ENCODE results near the gene IFI6. TPM values are rescaled to one million over a fixed set of nuclear protein-coding genes. Genes with fewer than 3 reads are reported as not detected.
"Not testable (repeated sequence)": the region's sequence is repeated elsewhere in the genome, so short reads cannot be mapped to it uniquely, and the experiment has no call there.

Gene IFI6
- polyA plus RNA-seq, 1 donor (not counting 4 experiments of a cell fraction or from before 2014, with no cell fraction given) = 618 TPM

DNA sequence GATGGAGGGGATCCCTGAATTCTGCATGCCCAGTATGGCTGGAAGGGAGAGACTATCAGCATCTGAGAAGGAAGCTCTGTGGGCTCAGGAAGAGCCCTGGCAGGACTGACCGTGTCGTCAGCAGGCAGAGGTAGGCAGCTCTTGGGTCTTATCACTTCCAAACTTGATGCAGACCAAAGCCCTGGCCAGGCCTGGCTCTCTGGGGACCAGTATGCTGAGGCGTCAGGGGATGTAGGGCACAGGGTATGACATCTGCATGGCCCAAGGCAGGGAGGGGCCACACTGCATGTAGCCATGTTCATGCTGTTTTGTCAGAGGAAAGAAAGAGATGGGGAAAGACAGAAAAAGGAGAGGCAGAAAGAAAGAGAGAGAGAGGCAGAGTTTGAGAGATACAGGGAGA, 43.3 kb downstream of the IFI6 start:
- H3K4me1 ChIP-seq (ENCODE audit: control insufficient read depth, extremely low read depth, insufficient read depth, low read length) = peaks cover 14% of the 10 kb centered on the region

DNA sequence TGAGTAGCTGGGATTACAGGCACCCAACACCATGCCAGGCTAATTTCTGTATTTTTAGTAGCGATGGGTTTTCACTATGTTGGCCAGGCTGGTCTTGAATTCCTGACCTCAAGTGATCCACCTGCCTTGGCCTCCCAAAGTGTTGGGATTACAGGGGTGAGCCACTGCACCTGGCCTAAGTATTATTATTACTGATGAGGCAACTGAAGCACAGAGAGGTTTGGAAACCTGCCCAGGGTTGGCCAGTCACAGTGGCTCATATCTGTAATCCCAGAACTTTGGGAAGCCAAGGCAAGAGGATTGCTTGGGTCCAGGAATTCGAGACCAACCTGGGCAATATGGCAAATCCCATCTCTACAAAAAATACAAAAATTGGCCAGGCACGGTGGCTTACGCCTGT, 44.3 kb downstream of the IFI6 start:
- H3K9me1 ChIP-seq (ENCODE audit: control insufficient read depth, extremely low read depth, insufficient read depth, low read length); H3K9me3 ChIP-seq (ENCODE audit: control insufficient read depth, low read depth, low read length); H3K4me2 ChIP-seq (ENCODE audit: control insufficient read depth, extremely low read depth, insufficient read depth, low read depth, low read length); FAIRE-seq; H3K9ac ChIP-seq (ENCODE audit: control insufficient read depth, extremely low read depth, insufficient read depth, low read length); H2AFZ ChIP-seq (ENCODE audit: control insufficient read depth, low read length); H3K79me2 ChIP-seq (ENCODE audit: control insufficient read depth, insufficient read depth, low read length); H3K4me3 ChIP-seq (ENCODE audit: control insufficient read depth in 2 of 3, extremely low read depth in 1 of 3, insufficient read depth in 2 of 3, low read depth in 1 of 3, low read length in 3 of 3); dilution Hi-C loops (cut with MboI; ENCODE audit: extremely low pct_ligation_motif_present, low sequenced_read_pairs); H3K36me3 ChIP-seq (ENCODE audit: control insufficient read depth in 2 of 2, extremely low read depth in 1 of 2, insufficient read depth in 2 of 2, low read length in 2 of 2); H4K20me1 ChIP-seq (ENCODE audit: control insufficient read depth, extremely low read depth, insufficient read depth, low read length); DNase-seq (ENCODE audit: low read depth, low spot score); H3K27ac ChIP-seq (ENCODE audit: control insufficient read depth, insufficient read depth, low read length); H3K27me3 ChIP-seq (ENCODE audit: control insufficient read depth, extremely low read depth, insufficient read depth, low read length): not testable (repeated sequence)
- peaks cover 14% of the 10 kb centered on the region for H3K4me1 ChIP-seq (ENCODE audit: control insufficient read depth, extremely low read depth, insufficient read depth, low read length)

More for the DNA sequence above, 43.3 kb downstream of the IFI6 start:
- no peaks in the 10 kb centered on the region for H3K9me1 ChIP-seq (ENCODE audit: control insufficient read depth, extremely low read depth, insufficient read depth, low read length)
- dilution Hi-C loops (cut with MboI; ENCODE audit: extremely low pct_ligation_motif_present, low sequenced_read_pairs) = no loop called here
- no peak overlapping the region for H3K4me2 ChIP-seq (ENCODE audit: control insufficient read depth, extremely low read depth, insufficient read depth, low read depth, low read length)
- no peak overlapping the region for H3K27ac ChIP-seq (ENCODE audit: control insufficient read depth, insufficient read depth, low read length)
- H4K20me1 ChIP-seq (ENCODE audit: control insufficient read depth, extremely low read depth, insufficient read depth, low read length) = no peaks in the 10 kb centered on the region
- H3K36me3 ChIP-seq (ENCODE audit: control insufficient read depth in 2 of 2, extremely low read depth in 1 of 2, insufficient read depth in 2 of 2, low read length in 2 of 2) = no peaks in the 10 kb centered on the region
- no peak overlapping the region for H2AFZ ChIP-seq (ENCODE audit: control insufficient read depth, low read length)
- no peaks in the 10 kb centered on the region for H3K9me3 ChIP-seq (ENCODE audit: control insufficient read depth, low read depth, low read length)
- FAIRE-seq (no peak), DNase-seq (ENCODE audit: low read depth, low spot score) (no peak)
- no peak overlapping the region for H3K4me3 ChIP-seq (ENCODE audit: control insufficient read depth in 2 of 3, extremely low read depth in 1 of 3, insufficient read depth in 2 of 3, low read depth in 1 of 3, low read length in 3 of 3)
- H3K9ac ChIP-seq (ENCODE audit: control insufficient read depth, extremely low read depth, insufficient read depth, low read length) = no peak overlapping the region
- no peaks in the 10 kb centered on the region for H3K79me2 ChIP-seq (ENCODE audit: control insufficient read depth, insufficient read depth, low read length)
- TF ChIP-seq, protein P1, sequence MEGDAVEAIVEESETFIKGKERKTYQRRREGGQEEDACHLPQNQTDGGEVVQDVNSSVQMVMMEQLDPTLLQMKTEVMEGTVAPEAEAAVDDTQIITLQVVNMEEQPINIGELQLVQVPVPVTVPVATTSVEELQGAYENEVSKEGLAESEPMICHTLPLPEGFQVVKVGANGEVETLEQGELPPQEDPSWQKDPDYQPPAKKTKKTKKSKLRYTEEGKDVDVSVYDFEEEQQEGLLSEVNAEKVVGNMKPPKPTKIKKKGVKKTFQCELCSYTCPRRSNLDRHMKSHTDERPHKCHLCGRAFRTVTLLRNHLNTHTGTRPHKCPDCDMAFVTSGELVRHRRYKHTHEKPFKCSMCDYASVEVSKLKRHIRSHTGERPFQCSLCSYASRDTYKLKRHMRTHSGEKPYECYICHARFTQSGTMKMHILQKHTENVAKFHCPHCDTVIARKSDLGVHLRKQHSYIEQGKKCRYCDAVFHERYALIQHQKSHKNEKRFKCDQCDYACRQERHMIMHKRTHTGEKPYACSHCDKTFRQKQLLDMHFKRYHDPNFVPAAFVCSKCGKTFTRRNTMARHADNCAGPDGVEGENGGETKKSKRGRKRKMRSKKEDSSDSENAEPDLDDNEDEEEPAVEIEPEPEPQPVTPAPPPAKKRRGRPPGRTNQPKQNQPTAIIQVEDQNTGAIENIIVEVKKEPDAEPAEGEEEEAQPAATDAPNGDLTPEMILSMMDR (optimal IDR thresholded peaks at IDR 0.05 in 1 of 3, IDR thresholded peaks at IDR 0.05 in 1 of 3, conservative IDR thresholded peaks at IDR 0.05 in 1 of 3; ENCODE audit: extremely low read depth in 1 of 3, insufficient read depth in 2 of 3, low read length in 3 of 3) = no peak
- no peak for TF ChIP-seq EZH2 (IDR thresholded peaks at IDR 0.05; ENCODE audit: low read length)
- H3K27me3 ChIP-seq (ENCODE audit: control insufficient read depth, extremely low read depth, insufficient read depth, low read length) = peaks cover 4% of the 10 kb centered on the region

DNA sequence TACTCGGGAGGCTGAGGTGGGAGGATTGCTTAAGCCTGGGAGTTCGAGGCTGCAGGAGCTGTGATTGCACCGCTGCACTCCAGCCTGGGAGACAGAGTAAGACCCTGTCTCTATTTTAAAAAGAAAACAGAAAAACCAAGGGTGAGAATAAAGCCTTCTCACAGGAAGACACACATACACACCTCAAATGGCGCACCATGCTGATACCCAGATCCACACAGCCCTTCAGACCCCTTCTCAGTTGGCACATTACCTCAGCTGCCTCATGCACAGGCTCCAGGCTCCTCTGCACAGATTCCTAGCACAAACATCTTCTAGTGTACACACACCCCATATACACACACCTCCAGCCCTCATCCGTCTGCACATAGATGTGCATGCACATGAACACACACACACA, 44.9 kb downstream of the IFI6 start:
- peaks cover 14% of the 10 kb centered on the region for H3K4me1 ChIP-seq (ENCODE audit: control insufficient read depth, extremely low read depth, insufficient read depth, low read length)
- H3K9me1 ChIP-seq (ENCODE audit: control insufficient read depth, extremely low read depth, insufficient read depth, low read length) = no peaks in the 10 kb centered on the region
- dilution Hi-C loops (cut with MboI; ENCODE audit: extremely low pct_ligation_motif_present, low sequenced_read_pairs) = no loop called here

More for the DNA sequence above, 44.9 kb downstream of the IFI6 start:
- Histone ChIP-seq H3K79me2 (ENCODE audit: control insufficient read depth, insufficient read depth, low read length) (no peaks in the 10 kb centered on the region), H3K4me3 (ENCODE audit: control insufficient read depth in 2 of 3, extremely low read depth in 1 of 3, insufficient read depth in 2 of 3, low read depth in 1 of 3, low read length in 3 of 3) (no peak overlapping the region), H3K27me3 (ENCODE audit: control insufficient read depth, extremely low read depth, insufficient read depth, low read length) (no peaks in the 10 kb centered on the region), H3K36me3 (ENCODE audit: control insufficient read depth in 2 of 2, extremely low read depth in 1 of 2, insufficient read depth in 2 of 2, low read length in 2 of 2) (no peaks in the 10 kb centered on the region), H4K20me1 (ENCODE audit: control insufficient read depth, extremely low read depth, insufficient read depth, low read length) (no peaks in the 10 kb centered on the region), H2AFZ (ENCODE audit: control insufficient read depth, low read length) (no peak overlapping the region), H3K9ac (ENCODE audit: control insufficient read depth, extremely low read depth, insufficient read depth, low read length) (no peak overlapping the region), H3K4me2 (ENCODE audit: control insufficient read depth, extremely low read depth, insufficient read depth, low read depth, low read length) (no peak overlapping the region), H3K27ac (ENCODE audit: control insufficient read depth, insufficient read depth, low read length) (no peak overlapping the region), H3K9me3 (ENCODE audit: control insufficient read depth, low read depth, low read length) (no peaks in the 10 kb centered on the region)
- FAIRE-seq (no peak), DNase-seq (ENCODE audit: low read depth, low spot score) (no peak)
- no peak for TF ChIP-seq EZH2 (IDR thresholded peaks at IDR 0.05; ENCODE audit: low read length)
- TF ChIP-seq, protein P1 (optimal IDR thresholded peaks at IDR 0.05 in 1 of 3, IDR thresholded peaks at IDR 0.05 in 1 of 3, conservative IDR thresholded peaks at IDR 0.05 in 1 of 3; ENCODE audit: extremely low read depth in 1 of 3, insufficient read depth in 2 of 3, low read length in 3 of 3) = no peak
